GM15510 (cell line): ENCODE data around the gene RPL15.

ENCODE experiments used
- POLR2A ChIP-seq: IDR thresholded peaks from 3 replicates; pipeline ENCODE4 v1.6.1; 2011; ENCODE audit warnings: borderline replicate concordance; ENCODE audit not compliant: insufficient read length; ENCODE audit errors: extremely low read depth

Gene RPL15

DNA sequence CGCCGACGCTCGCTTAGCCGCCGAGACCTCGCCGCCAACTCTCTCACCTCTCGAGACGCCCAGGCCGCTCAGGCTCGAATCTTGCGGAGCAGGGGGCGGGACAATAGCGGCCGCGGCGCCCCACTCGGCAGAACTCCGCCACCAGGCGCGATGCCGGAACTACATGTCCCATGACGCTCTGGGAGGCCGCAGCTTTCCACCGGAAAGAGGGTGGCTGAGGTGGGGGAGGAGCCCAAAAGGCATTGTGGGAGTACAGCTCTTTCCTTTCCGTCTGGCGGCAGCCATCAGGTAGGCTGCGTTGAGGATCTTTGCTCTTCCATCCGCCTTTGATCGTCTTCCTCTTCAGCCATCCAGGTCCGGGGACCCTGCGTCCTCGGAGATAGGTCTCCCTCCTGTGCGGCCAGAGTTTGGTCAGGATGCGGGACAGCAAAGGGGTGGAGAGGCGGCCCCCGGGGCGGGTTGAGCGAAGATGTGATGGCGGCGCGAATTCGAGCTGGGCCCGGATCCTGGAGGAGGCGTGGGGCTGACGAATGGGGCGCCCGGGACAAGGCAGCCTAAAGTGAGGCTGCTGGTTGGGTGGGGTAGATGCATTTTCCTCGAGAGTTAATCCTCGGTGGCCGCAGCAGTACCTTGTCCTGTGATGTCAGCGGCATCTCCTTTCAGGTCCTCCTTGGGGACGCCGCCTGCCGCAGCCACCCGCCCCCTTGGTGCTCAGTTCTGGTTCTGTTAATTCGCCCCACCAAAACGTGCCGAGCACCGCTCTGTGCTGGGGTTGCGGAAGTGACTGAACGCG is at the start of gene RPL15, which contains the start of gene NKIRAS1:
Gene RPL15 (plus strand): TSS at position 247 of the 793 bp plus-strand sequence. CDS start 728 bp downstream, outside the sequence.
Gene NKIRAS1 (minus strand): TSS at position 105 of the 793 bp plus-strand sequence. CDS start 6,086 bp downstream, outside the sequence.
- TF ChIP-seq POLR2A, result peak; percentile 99

DNA sequence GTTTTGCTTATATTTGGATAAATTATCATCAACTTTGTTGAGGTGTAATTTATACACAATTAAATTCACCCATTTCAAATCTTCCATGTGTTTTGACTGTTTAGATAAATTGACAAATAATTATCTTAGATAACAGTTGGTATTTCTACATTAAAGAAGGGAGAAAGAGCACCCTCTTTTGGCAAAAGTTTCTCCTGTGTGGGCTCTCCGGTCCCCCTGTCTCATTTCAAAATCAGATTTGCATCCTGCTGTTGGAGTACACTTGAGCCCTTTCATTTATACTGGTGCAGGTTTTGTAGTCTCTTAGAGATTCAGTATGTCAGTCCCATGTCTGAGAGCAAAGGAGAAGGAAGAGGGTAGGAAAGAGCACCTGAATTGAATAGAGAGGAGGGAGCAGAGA is 49.5 kb upstream of the RPL15 start:
- TF ChIP-seq POLR2A, result no peak

DNA sequence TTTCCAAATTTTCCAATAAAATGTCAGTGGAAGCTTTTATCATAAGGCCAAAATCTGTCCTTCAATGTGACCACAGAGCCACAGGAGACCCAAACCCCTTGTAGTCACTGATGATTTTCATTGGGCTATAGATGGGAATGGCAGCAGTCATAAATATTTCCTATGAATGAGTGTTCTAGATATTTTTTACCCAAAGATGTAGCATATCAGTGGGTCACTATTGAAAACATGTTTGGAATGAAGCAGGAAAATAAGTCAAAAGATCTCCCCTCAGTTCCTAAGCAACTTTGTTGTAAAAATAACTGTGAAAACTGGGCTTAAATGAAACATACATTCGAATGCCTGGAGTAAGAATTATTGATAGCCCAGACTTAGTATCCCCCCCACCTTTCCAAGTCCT is 49.1 kb upstream of the RPL15 start:
- TF ChIP-seq POLR2A, result no peak

DNA sequence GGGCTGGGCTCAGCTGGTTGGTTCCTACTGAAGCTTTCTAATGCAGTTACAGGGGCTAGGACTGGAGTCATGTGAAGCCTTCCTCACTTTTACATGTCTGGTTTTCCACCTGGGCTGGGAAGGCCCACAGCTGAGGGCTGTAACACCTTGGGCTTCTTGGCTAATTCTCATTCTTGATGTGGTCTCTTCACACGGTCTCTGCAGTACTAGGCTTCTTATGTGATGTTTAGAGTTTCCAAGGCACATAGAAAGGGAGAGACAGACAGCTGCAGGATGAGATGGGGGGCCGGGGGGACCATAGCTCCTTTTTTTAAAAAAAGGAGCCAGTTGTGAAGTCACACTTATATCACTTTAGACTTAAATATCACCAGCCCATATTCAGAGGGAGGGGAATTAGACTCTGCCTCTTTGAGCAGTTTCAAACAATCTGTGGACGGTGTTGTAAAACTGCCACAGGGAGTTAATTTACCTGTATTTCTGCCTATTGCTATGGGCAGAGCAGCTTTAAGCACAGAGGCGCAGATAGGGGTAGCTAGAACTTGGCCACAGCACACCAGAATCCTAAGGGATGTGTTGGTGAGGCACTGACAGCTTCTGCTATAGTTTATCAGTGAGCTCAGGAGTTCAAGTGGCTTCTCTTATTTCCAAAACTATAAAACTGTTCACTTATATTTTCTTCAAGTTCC is 46.8 kb upstream of the RPL15 start:
- no peak for TF ChIP-seq POLR2A

DNA sequence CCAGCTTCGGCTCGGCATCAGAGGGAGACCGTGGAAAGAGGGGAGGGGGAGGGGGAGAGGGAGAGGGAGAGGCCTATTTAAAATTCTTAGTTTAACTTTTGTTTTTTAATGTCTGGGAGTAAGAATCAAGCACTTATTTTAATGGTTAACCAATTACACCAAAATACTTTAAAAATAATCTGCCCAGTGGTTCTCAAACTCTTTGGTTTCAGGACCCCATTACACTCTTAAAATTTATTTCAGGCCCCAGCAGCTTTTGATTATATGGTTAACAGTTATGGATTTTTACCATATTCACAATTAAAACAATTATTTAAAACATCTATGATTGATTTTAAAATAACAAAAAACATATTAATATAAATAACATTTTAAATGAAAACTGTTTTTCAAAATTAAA is 44.6 kb upstream of the RPL15 start:
- TF ChIP-seq POLR2A, result no peak

DNA sequence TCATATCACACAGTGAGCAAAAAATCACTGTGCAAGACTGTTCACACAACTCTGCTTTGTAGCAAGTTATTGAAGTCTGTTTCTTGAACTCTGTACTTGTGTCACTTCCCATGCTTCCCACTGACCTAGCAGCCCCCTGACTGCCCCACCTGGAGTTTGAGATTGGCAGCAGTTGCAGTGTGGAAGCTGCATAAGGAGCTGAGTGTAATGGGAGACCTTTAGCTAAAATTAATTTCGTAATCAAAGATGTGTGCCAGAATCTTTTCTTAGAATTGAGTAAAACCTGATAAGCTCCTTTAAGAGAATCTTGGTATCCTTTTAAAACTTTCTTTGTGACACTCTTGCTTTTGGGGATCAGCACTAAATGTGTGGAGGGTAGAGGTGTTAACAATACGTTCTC is 43.0 kb upstream of the RPL15 start:
- no peak for TF ChIP-seq POLR2A

DNA sequence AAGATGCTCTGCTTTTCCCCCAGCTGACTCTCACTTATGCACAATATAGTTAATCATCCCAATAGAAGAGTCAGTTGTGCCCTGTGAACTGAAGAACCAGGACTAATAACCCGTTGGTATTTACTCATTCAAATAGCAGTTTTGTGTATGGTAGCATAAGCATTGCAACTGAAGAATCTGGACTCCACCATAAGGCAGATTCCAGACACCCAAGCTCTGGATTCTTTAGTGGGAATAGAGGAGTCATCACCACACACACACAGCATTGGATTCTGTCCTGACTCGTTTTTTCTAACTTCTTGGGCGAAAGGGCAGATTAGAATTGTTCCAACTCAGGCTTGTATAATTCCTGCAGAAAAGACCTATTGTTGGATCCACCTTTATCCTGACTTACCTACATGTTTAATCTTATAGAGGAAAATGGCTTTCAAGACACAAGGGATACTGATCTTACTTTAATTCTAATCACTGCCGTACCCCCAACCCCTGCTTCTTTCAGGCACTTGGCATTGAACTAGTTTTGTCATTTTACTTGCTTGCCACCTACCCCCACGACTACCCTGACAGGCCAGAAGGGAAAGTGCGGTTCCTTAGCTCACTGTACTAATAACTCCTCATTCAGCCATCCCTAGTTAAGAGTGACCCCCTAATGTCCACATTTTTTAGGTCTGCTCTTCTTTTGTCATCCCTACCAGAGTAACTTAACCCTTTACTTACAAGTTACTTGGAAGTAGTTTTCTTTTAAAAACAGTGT is 42.4 kb upstream of the RPL15 start:
- no peak for TF ChIP-seq POLR2A

DNA sequence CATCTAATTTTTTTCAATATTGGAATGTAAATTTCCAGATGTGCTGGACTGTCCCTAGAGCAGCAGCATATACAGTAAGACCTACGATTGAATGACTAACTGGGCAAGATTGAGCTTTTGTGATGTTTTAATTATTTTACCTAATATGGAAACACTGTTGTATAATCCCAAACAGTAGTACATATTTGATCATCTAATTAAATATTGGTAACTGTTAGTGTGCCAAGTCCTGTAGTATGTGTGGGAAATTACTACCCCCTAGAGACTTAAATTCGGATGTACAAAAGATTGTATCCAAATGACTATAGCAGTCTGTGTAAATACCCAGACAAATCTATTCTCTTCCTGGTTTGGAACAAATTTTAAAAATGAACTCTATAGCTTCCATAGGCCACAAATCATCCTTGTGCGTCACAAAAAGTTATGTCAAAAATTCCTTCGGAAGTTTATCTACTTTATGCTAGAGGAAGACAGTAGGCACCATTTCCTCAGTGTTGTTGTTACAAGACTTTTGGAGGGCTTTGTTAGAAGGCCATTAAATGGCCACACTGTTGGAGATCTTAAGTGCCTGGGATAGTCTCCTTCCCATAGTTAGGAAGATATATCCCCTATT is 41.7 kb upstream of the RPL15 start:
- TF ChIP-seq POLR2A, result no peak

DNA sequence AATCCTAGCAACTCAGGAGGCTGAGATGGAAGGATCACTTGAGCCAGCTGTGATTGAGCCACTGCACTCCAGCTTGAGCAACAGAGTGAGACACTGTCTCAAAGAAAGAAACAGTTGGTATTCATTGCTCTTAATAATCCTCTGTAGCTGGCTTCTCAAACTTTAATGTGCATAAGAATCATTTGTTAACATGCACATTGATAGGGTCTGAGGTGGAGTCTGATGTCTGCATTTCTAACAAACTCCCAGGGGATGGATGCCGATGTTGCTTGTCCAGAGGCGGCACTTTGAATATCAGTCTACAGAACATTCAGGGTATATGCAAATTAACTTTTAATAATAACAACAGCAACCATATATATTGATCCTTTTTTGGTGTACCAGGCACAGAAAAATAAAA is 40.0 kb upstream of the RPL15 start:
- TF ChIP-seq POLR2A, result no peak

DNA sequence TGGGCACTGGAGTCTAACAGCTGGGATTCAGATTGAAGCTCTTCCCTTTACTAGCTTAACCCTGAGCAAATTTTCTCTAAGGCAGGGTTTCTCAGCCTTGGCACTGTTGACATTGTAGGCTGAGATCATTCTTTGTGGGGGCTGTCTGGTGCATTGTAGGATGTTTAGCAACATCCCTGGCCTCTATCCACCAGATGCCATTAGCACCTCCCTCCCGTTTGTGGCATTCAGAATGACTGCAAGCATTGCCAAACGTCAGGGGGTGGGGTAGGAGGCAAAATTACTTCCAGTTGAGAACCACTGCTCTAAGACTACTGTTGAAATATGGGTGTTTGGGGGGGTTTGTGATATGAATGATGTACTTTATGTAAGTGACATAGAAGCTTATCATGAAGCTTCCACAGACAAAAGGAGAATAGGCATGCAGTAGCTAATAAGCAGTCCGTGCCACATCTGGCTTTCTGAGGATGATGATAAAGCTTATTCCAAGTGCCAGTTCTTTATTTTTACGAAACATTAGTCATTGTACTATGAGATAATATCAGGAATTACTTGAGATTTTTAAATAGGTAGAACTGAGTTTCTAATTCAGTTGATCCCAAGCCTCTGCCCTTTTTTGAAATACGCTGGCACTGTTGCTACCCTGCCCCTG is 39.5 kb upstream of the RPL15 start:
- no peak for TF ChIP-seq POLR2A

DNA sequence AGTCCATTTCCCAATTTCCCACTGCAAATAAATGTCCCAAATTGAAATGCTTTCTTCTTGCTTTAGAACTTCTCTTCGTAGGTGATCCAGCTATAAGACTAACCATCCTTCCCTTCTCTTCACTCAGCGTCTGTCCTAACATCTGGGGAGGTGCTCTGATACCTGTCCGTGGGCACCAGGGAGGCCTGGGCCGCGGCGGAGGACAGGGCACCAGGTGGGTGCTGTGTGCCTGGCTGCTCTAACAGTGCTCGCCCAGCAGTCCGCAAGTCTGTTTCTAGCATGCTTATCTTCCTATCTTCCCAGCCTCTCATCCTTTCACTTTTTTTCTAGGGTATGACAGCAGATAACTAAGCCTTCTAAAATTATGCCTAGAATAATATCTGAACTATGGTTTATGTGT is 37.4 kb upstream of the RPL15 start:
- TF ChIP-seq POLR2A, result no peak

DNA sequence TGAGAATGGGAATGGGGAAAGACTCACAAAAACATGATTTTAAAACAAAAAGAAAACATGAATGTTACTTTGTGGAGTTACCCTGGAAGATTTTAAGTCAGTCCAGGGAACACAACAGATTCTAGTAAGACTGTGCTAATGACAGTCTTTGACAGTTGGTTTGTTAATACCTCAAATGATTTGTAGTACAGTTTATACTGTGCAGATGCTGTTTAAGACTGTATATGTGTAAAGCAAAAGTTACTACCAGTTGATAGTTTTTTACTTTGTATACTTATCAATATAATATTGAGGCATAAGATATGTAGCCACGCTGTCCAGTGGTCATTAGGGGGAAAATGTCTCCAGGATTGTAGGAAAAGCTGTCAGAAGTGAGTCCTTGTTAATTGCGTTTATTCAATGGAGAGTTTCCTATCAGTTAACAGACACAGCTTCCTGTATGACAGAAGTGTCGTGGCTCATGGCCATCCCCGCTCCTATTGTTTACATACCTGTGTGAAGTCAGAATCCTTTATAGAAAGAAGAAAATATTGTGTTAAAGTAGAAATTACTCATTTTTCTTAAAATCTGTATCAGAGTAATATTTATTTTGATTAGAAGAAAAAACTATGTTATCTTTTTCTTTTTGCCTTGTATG is 36.1 kb upstream of the RPL15 start:
- TF ChIP-seq POLR2A, result no peak

DNA sequence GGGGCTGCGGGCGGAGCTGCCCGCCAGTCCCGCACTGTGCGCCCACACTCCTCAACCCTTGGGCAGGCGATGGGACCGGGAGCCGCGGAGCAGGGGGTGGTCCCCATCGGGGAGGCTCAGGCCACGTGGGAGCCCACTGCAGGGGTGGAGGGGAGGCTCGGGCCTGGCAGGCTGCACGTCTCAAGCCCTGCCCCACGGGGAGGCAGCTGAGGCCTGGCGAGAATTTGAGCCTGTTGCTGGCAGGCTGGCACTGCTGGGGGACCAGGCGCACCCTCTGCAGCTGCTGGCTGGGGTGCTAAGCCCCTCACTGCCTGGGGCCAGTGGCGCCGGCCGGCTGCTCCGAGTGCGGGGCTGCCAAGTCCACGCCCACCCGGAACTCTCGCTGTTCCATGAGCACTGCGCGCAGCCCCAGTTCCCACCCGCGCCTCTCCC is 34.4 kb upstream of the RPL15 start:
- TF ChIP-seq POLR2A, result no peak

DNA sequence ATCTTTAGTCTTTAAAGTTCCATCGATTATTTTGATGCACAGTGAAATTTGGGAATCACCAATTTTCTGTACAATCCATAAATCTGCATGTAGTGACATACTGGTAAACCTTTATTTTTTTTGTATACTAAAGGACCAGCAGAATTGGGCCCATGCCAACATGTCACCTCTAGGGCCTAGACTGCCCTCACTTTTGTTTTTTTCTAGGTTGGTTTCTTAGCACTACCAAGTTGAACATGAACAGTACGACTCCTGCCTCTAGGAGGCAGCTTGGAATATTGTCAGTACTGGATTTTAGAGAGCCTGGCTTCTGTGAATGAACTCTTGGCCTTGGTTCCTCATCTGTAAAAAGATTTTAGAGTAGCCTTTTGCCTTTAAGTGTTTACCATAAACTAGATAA is 32.5 kb upstream of the RPL15 start:
- TF ChIP-seq POLR2A, result no peak
